ENCODE measurements around the gene CXADR.

- TF ChIP-seq CTCF (IDR thresholded peaks at IDR 0.05) (no peak), ZFX (IDR thresholded peaks at IDR 0.05; ENCODE audit: borderline replicate concordance) (no peak)
Observed at GRCh38 chr21:17472182-17472581, 40.7 kb upstream of the CXADR start.

Data from 22Rv1 (cell line).